Vagina (tissue), 2 donors: ENCODE data around the gene CALML3.

ENCODE experiments used
- POLR2A ChIP-seq, 2 donors: fragments of 450-650 bp; IDR thresholded peaks; one replicate each; pipeline ENCODE4 v1.6.1; 2017; ENCODE audit warnings: antibody characterized with exemption in 2 of 2, mild to moderate bottlenecking in 2 of 2, moderate library complexity in 2 of 2
- POLR2AphosphoS5 ChIP-seq, 2 donors: sonication (generic); formaldehyde crosslinking; IDR thresholded peaks; one replicate each; pipeline ENCODE4 v1.9.0; 2017; ENCODE audit warnings: antibody characterized with exemption in 2 of 2, mild to moderate bottlenecking in 2 of 2, low read depth in 1 of 2; ENCODE audit not compliant: insufficient read depth in 1 of 2
- TF ChIP-seq, protein P1 (sequence below), 3 experiments: fragments of 450-650 bp in 2 of 3; fragments of 200-600 bp in 1 of 3; sonication (generic) in 1 of 3; IDR thresholded peaks; one replicate each; pipeline ENCODE4 v1.5.1; 2017 to 2019; ENCODE audit warnings: antibody characterized with exemption in 3 of 3, mild to moderate bottlenecking in 2 of 3, moderate library complexity in 2 of 3

- TF ChIP-seq, protein P1, sequence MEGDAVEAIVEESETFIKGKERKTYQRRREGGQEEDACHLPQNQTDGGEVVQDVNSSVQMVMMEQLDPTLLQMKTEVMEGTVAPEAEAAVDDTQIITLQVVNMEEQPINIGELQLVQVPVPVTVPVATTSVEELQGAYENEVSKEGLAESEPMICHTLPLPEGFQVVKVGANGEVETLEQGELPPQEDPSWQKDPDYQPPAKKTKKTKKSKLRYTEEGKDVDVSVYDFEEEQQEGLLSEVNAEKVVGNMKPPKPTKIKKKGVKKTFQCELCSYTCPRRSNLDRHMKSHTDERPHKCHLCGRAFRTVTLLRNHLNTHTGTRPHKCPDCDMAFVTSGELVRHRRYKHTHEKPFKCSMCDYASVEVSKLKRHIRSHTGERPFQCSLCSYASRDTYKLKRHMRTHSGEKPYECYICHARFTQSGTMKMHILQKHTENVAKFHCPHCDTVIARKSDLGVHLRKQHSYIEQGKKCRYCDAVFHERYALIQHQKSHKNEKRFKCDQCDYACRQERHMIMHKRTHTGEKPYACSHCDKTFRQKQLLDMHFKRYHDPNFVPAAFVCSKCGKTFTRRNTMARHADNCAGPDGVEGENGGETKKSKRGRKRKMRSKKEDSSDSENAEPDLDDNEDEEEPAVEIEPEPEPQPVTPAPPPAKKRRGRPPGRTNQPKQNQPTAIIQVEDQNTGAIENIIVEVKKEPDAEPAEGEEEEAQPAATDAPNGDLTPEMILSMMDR (IDR thresholded peaks at IDR 0.05): no peak
- TF ChIP-seq POLR2A (IDR thresholded peaks at IDR 0.05) (no peak), POLR2AphosphoS5 (IDR thresholded peaks at IDR 0.05; ENCODE audit: insufficient read depth in 1 of 2, low read depth in 1 of 2) (no peak)
Observed at GRCh38 chr10:5536486-5537081, 11.8 kb downstream of the CALML3 start.
